Inferior parietal cortex (tissue), 1 donor: Measurements from ENCODE around the gene JAKMIP2.
A peak's percentile ranks its signal among the peaks of the same experiment; 100 is the strongest.
"Not testable (repeated sequence)": the region's sequence is repeated elsewhere in the genome, so short reads cannot be mapped to it uniquely, and the experiment has no call there.

ENCODE experiments used
- DNase-seq: peaks from one replicate; pipeline ENCODE4 v3.0.0-alpha.2; 2016; ENCODE audit errors: extremely low spot score

The JAKMIP2 gene

GRCh38 chr5:147746986-147747385 lies 35.5 kb downstream of the JAKMIP2 start:
- no peak for DNase-seq

GRCh38 chr5:147743678-147744374 lies 38.7 kb downstream of the JAKMIP2 start:
- DNase-seq = peak; percentile 21

GRCh38 chr5:147743012-147743411 lies 39.5 kb downstream of the JAKMIP2 start:
- no peak for DNase-seq

GRCh38 chr5:147742151-147742550 lies 40.4 kb downstream of the JAKMIP2 start:
- DNase-seq = no peak

GRCh38 chr5:147740864-147741263 lies 41.7 kb downstream of the JAKMIP2 start:
- DNase-seq = no peak

GRCh38 chr5:147737921-147738320 lies 44.6 kb downstream of the JAKMIP2 start:
- DNase-seq = no peak

GRCh38 chr5:147735621-147736125 lies 46.9 kb downstream of the JAKMIP2 start:
- no peak for DNase-seq

GRCh38 chr5:147734894-147735293 lies 47.6 kb downstream of the JAKMIP2 start:
- DNase-seq = no peak

- peak; percentile 33 for DNase-seq
Measured at GRCh38 chr5:147733075-147733474, 49.5 kb downstream of the JAKMIP2 start.

- DNase-seq = peak; percentile 60
Measured at GRCh38 chr5:147732291-147732883, 50.1 kb downstream of the JAKMIP2 start.

GRCh38 chr5:147731431-147732290 lies 50.9 kb downstream of the JAKMIP2 start:
- DNase-seq = peak; percentile 61

GRCh38 chr5:147727200-147727599 lies 55.3 kb downstream of the JAKMIP2 start:
- no peak for DNase-seq

- DNase-seq = not testable (repeated sequence)
Measured at GRCh38 chr5:147721191-147721960, 61.2 kb downstream of the JAKMIP2 start.

- no peak for DNase-seq
Measured at GRCh38 chr5:147713550-147714295, 68.8 kb downstream of the JAKMIP2 start.

GRCh38 chr5:147712598-147712997 lies 69.9 kb downstream of the JAKMIP2 start:
- DNase-seq = no peak

- no peak for DNase-seq
Measured at GRCh38 chr5:147712019-147712418, 70.5 kb downstream of the JAKMIP2 start.

GRCh38 chr5:147711019-147711418 lies 71.5 kb downstream of the JAKMIP2 start:
- no peak for DNase-seq

GRCh38 chr5:147708708-147709107 lies 73.8 kb downstream of the JAKMIP2 start:
- no peak for DNase-seq

- DNase-seq = no peak
Measured at GRCh38 chr5:147704544-147704943, 78.0 kb downstream of the JAKMIP2 start.

GRCh38 chr5:147701468-147701867 lies 81.1 kb downstream of the JAKMIP2 start:
- DNase-seq = no peak
